ENCODE measurements around the gene ETV3. TPM values are rescaled to one million over a fixed set of nuclear protein-coding genes. Genes with fewer than 3 reads are reported as not detected.

Gene ETV3
- total and polyA plus RNA-seq, 10 of the 15 experiments (the other 5 are each of a cell fraction or from before 2014, with no cell fraction given), result 1.7 to 13.8 (median 7.2) TPM

DNA sequence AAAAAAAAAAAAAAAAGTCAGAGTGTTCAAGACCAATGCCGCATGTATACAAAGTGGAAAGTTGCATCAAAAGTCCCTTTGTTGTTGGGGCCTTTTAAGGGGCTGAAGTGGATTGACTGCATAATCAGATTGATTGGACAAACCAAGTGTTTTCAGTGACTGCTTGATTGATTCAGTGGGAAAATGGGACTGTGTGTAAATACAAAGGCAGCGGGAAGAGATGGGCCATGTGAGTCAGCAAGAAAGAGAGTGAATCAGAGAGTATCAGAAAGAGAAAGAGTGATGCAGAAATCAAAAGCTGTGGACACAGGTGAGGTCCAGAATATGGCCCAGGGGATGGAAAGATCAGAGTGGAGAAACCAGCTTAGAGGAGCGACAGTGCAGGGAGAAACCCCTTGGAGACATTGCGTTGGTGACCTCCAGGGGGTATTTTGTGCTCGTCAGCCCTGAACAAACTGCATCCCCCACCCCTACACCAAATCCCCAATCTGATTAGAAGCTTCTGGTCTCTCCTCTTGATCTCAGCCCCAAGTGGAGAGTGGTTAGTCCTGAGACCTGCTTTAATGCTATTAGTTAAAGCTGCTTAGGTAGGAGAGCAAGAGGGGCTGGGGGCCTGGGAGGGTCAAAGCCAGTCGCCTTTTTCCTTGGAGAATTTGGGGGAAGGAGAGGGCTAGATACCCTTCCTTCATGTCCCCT is 33.4 kb downstream of the ETV3 start (continued):
- TF ChIP-seq, protein P1, sequence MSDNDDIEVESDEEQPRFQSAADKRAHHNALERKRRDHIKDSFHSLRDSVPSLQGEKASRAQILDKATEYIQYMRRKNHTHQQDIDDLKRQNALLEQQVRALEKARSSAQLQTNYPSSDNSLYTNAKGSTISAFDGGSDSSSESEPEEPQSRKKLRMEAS (IDR thresholded peaks at IDR 0.05; ENCODE audit: low read depth, low read length), result no peak
- TF ChIP-seq RBBP5 (conservative IDR thresholded peaks at IDR 0.05) (no peak), RELA (IDR thresholded peaks at IDR 0.05; ENCODE audit: borderline replicate concordance, partially characterized antibody) (no peak)
- TF ChIP-seq, protein P2, sequence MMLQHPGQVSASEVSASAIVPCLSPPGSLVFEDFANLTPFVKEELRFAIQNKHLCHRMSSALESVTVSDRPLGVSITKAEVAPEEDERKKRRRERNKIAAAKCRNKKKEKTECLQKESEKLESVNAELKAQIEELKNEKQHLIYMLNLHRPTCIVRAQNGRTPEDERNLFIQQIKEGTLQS (IDR thresholded peaks at IDR 0.05; ENCODE audit: borderline replicate concordance, extremely low read depth, low read depth, low read length), result no peak

DNA sequence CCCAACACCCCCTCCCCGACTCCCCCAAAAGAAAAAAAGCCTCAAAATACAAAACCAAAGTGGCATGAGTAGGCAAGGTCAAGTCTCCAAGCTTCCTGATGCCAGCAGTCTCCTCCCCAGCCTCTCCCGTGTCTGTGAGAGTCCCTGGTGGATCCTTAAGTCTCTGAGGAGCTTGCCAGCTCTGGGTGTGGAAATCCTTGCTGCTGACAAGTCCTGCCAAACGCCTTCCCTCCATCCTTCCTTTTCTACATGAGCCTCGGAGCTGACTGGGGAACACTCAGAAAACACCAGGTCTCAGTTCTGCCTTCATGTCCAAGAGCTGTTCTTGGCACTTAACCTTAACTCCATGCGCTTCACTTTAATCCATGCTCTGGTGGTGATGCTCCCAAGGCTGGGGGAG is 34.9 kb downstream of the ETV3 start:
- Histone ChIP-seq H3K27me3 (replicated peaks in 1 of 2; ENCODE audit: control insufficient read depth in 2 of 2, insufficient read depth in 2 of 2, low read length in 1 of 2) (no peaks in the 10 kb centered on the region; a peak in 1 of 4 replicates), H3K4me2 (ENCODE audit: control insufficient read depth, insufficient read depth) (no peak overlapping the region), H3K36me3 (ENCODE audit: control insufficient read depth in 2 of 2, insufficient read depth in 2 of 2, low read length in 1 of 2) (no peaks in the 10 kb centered on the region), H3K27ac (ENCODE audit: control insufficient read depth, insufficient read depth) (no peak overlapping the region), H3K79me2 (ENCODE audit: control insufficient read depth, insufficient read depth, low read length) (no peaks in the 10 kb centered on the region), H3K9me3 (replicated peaks; ENCODE audit: control insufficient read depth, insufficient read depth, low read length) (no peaks in the 10 kb centered on the region), H3K4me1 (ENCODE audit: control insufficient read depth, insufficient read depth, low read length) (peaks cover 24% of the 10 kb centered on the region), H4K20me1 (ENCODE audit: control insufficient read depth, insufficient read depth) (no peaks in the 10 kb centered on the region), H3K4me3 (no peak overlapping the region), H3K9ac (ENCODE audit: control insufficient read depth, insufficient read depth, low read length) (no peak overlapping the region), H2AFZ (ENCODE audit: control insufficient read depth, low read depth, low read length) (no peak overlapping the region)
- in situ Hi-C loops (cut with MboI), result no loop called here
- TF ChIP-seq SPI1 (IDR thresholded peaks at IDR 0.05; ENCODE audit: borderline replicate concordance, insufficient read depth, low read depth, low read length) (no peak), BHLHE40 (IDR thresholded peaks at IDR 0.05; ENCODE audit: borderline replicate concordance in 1 of 2, low read depth in 2 of 2, low read length in 1 of 2) (no peak), HDAC6 (IDR thresholded peaks at IDR 0.05; ENCODE audit: unreplicated experiment) (no peak), CHD1 (IDR thresholded peaks at IDR 0.05; ENCODE audit: low read depth, low read length) (no peak)
- TF ChIP-seq, protein P3, sequence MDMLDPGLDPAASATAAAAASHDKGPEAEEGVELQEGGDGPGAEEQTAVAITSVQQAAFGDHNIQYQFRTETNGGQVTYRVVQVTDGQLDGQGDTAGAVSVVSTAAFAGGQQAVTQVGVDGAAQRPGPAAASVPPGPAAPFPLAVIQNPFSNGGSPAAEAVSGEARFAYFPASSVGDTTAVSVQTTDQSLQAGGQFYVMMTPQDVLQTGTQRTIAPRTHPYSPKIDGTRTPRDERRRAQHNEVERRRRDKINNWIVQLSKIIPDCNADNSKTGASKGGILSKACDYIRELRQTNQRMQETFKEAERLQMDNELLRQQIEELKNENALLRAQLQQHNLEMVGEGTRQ (IDR thresholded peaks at IDR 0.05; ENCODE audit: borderline replicate concordance, low read depth, low read length), result no peak
- DNase-seq (ENCODE audit: low read depth, low spot score) (no peak), ATAC-seq (no peak), FAIRE-seq (no peak)
- 27% methylated on average over 5 of the region's 5 CpGs for WGBS (ENCODE audit: insufficient coverage, insufficient replicate concordance, low lambda C conversion rate, missing lambda C conversion rate)
- ChIA-PET RAD21 (ENCODE audit: unreplicated experiment) (interaction anchor here (2.3 to 3.8 kb wide), 2 partner anchors 13 to 36 kb away, joined by 6 to 13 read pairs; no protein-coding TSS in a partner anchor), SMC1A (ENCODE audit: uncharacterized antibody, unreplicated experiment) (interaction anchor here (0.7 to 2.6 kb wide), 5 partner anchors 13 to 52 kb away, joined by 3 to 13 read pairs (median 5); no protein-coding TSS in a partner anchor), CTCF (interaction anchor here (1.2 to 2.2 kb wide), 3 partner anchors 13 to 53 kb away, joined by 4 to 10 read pairs (median 9); no protein-coding TSS in a partner anchor), POLR2A (no interaction called here)
- intact Hi-C loops (cut with micrococcal nuclease; ENCODE audit: unreplicated experiment), result no loop called here
- no TSS peak for BruUV-seq (replicated peaks)

Measured in GM12878 (cell line).